HepG2 (cell line): ENCODE measurements around the gene CA4. TPM values are rescaled to one million over a fixed set of nuclear protein-coding genes. Genes with fewer than 3 reads are reported as not detected.
A peak's percentile ranks its signal among the peaks of the same experiment; 100 is the strongest.

Experiments
- ATAC-seq: fragments of 200-7000 bp; cut with Tn5 transposase; 3 replicates; pipeline ENCODE4 v1.9.1; 2020; ENCODE audit warnings: mild to moderate bottlenecking, moderate library complexity
- BruUV-seq: library from RNA; stranded (reverse); fragments of 400-500 nt; replicated peaks from 2 replicates; lab custom pipeline; 2021; lab: Mats Ljungman, UMichigan
- CTCF ChIA-PET: fragments of 300-600 bp; formaldehyde crosslinking; extraction: SDS; loops from one replicate; lab custom pipeline; 2021; ENCODE audit warnings: low total read pairs, inconsistent platforms, low intra/inter-chr PET ratio; lab: Yijun Ruan, JAX
- POLR2A ChIA-PET: fragments of 350-600 bp; sonication (Branson Sonifier 250); formaldehyde crosslinking; loops from one replicate; lab custom pipeline; 2020; ENCODE audit warnings: antibody characterized with exemption, inconsistent platforms; lab: Yijun Ruan, JAX
- DNase-seq: peaks from one replicate; pipeline ENCODE4 v3.0.0-alpha.2; 2015; ENCODE audit warnings: low spot score
- FAIRE-seq: peaks from 3 replicates; lab custom pipeline; 2011; peaks lifted over from hg19 to GRCh38; lab: Jason Lieb, UNC
- H2AFZ ChIP-seq: one replicate; pipeline ENCODE4 v1.6.1; 2011; ENCODE audit warnings: low read length, inconsistent platforms
- H3K27ac ChIP-seq: fragments of 300-600 bp; 3 replicates; pipeline ENCODE4 v1.8.0; 2011; ENCODE audit warnings: mixed run types, mild to moderate bottlenecking, mixed read lengths, low read length, inconsistent platforms; ENCODE audit not compliant: insufficient read depth; ENCODE audit errors: extremely low read length
- H3K27me3 ChIP-seq, 2 experiments: fragments of 200-600 bp in 1 of 2; 2 replicates in 1 of 2; 3 replicates in 1 of 2; pipeline versions ENCODE4 v1.6.0 to v1.8.0; 2011; ENCODE audit warnings: low read length in 2 of 2, mild to moderate bottlenecking in 2 of 2, moderate library complexity in 2 of 2, inconsistent platforms in 1 of 2; ENCODE audit not compliant: insufficient read depth in 2 of 2, control insufficient read depth in 1 of 2
- H3K36me3 ChIP-seq, 2 experiments: fragments of 200-600 bp in 1 of 2; replicated peaks in 1 of 2; 2 replicates in 1 of 2; 3 replicates in 1 of 2; pipeline versions ENCODE4 v1.5.1 to v1.8.0; 2011; ENCODE audit warnings: low read length in 2 of 2, inconsistent platforms in 1 of 2; ENCODE audit not compliant: insufficient read depth in 2 of 2, control insufficient read depth in 1 of 2
- H3K4me1 ChIP-seq: 2 replicates; pipeline ENCODE4 v1.5.1; 2012; ENCODE audit warnings: low read length, inconsistent platforms; ENCODE audit not compliant: insufficient read depth
- H3K4me2 ChIP-seq: 2 replicates; pipeline ENCODE4 v1.6.0; 2011; ENCODE audit warnings: low read depth, low read length, inconsistent platforms
- H3K4me3 ChIP-seq, 3 experiments: fragments of 200-600 bp in 1 of 3; sonication (generic), shearing (Covaris generic) in 1 of 3; replicated peaks in 1 of 3; 2 replicates each; pipeline ENCODE4 v1.5.1; 2011 to 2016; ENCODE audit warnings: low read length in 3 of 3, inconsistent platforms in 2 of 3, low read depth in 2 of 3, mild to moderate bottlenecking in 2 of 3, control low read depth in 1 of 3, mixed read lengths in 1 of 3; ENCODE audit not compliant: insufficient read depth in 1 of 3
- H3K79me2 ChIP-seq: one replicate; pipeline ENCODE4 v1.6.1; 2011; ENCODE audit warnings: low read length, inconsistent platforms; ENCODE audit not compliant: insufficient read depth
- H3K9ac ChIP-seq: 2 replicates; pipeline ENCODE4 v1.6.0; 2011; ENCODE audit warnings: mild to moderate bottlenecking, low read depth, low read length, inconsistent platforms; ENCODE audit not compliant: insufficient read depth
- H3K9me3 ChIP-seq: 2 replicates; pipeline ENCODE4 v1.5.1; 2012; ENCODE audit warnings: mild to moderate bottlenecking, low read length
- H4K20me1 ChIP-seq: 2 replicates; pipeline ENCODE4 v1.6.0; 2011; ENCODE audit warnings: inconsistent platforms, mild to moderate bottlenecking, low read length, moderate library complexity; ENCODE audit not compliant: insufficient read depth
- CEBPB ChIP-seq: IDR thresholded peaks from 2 replicates; pipeline ENCODE4 v1.6.1; 2011; ENCODE audit warnings: low read depth, low read length, improper control_type of control experiment, borderline replicate concordance
- CTCF ChIP-seq: sonication (generic); formaldehyde crosslinking; IDR thresholded peaks from 2 replicates; pipeline ENCODE4 v1.5.0; 2020; ENCODE audit warnings: mild to moderate bottlenecking, missing genetic modification reagents, moderate library complexity
- ESRRA ChIP-seq: sonication (generic); formaldehyde crosslinking; IDR thresholded peaks from 2 replicates; pipeline ENCODE4 v1.5.1; 2020; ENCODE audit warnings: mild to moderate bottlenecking, low read depth, missing genetic modification reagents
- FOSL2 ChIP-seq: sonication (generic); formaldehyde crosslinking; IDR thresholded peaks from 2 replicates; pipeline ENCODE4 v1.4.0; 2020; ENCODE audit warnings: missing genetic modification reagents
- HNF4A ChIP-seq: sonication (generic); formaldehyde crosslinking; IDR thresholded peaks from 2 replicates; pipeline ENCODE4 v1.4.0; 2020; ENCODE audit warnings: missing genetic modification reagents
- HNF4G ChIP-seq, 2 experiments: sonication (generic) in 1 of 2; formaldehyde crosslinking in 1 of 2; IDR thresholded peaks; 2 replicates each; pipeline versions ENCODE4 v1.4.0 to v1.6.1; 2011 to 2020; ENCODE audit warnings: borderline replicate concordance in 2 of 2, low read depth in 2 of 2, mild to moderate bottlenecking in 2 of 2, low read length in 1 of 2, missing genetic modification reagents in 1 of 2, moderate library complexity in 1 of 2
- NCOR1 ChIP-seq: fragments of 200-600 bp; sonication (generic); IDR thresholded peaks from 2 replicates; pipeline ENCODE4 v1.7.0; 2017; ENCODE audit warnings: antibody characterized with exemption, low read length, borderline replicate concordance
- NFATC3 ChIP-seq: sonication (generic); formaldehyde crosslinking; IDR thresholded peaks from 2 replicates; pipeline ENCODE4 v1.5.1; 2020; ENCODE audit warnings: mild to moderate bottlenecking, missing genetic modification reagents
- NFE2L1 ChIP-seq: sonication (generic); formaldehyde crosslinking; IDR thresholded peaks from 2 replicates; pipeline ENCODE4 v1.4.0; 2020; ENCODE audit warnings: missing genetic modification reagents, mild to moderate bottlenecking, borderline replicate concordance
- NR2F1 ChIP-seq, 2 experiments: fragments of 450-650 bp in 1 of 2; formaldehyde crosslinking in 1 of 2; IDR thresholded peaks; 2 replicates each; pipeline versions ENCODE4 v1.5.0 to v1.6.1; 2016 to 2020; ENCODE audit warnings: mild to moderate bottlenecking in 1 of 2, missing compliant biosample characterization in 1 of 2, missing genetic modification reagents in 1 of 2, moderate library complexity in 1 of 2
- NR2F2 ChIP-seq: IDR thresholded peaks from 2 replicates; pipeline ENCODE4 v1.6.1; 2012; ENCODE audit warnings: low read depth, inconsistent platforms, borderline replicate concordance
- NR2F6 ChIP-seq, 2 experiments: IDR thresholded peaks; 2 replicates each; pipeline ENCODE4 v1.6.1; 2016; ENCODE audit warnings: antibody characterized with exemption in 1 of 2, mild to moderate bottlenecking in 1 of 2
- RARA ChIP-seq: IDR thresholded peaks from 2 replicates; pipeline ENCODE4 v1.6.1; 2016; ENCODE audit warnings: missing genetic modification reagents, missing compliant biosample characterization
- SOX13 ChIP-seq, 3 experiments: fragments of 450-650 bp in 1 of 3; sonication (generic) in 1 of 3; formaldehyde crosslinking in 1 of 3; IDR thresholded peaks in 2 of 3; conservative IDR thresholded peaks in 1 of 3; 2 replicates each; pipeline versions ENCODE4 v1.5.0 to v1.6.1; 2016 to 2020; ENCODE audit warnings: antibody characterized with exemption in 1 of 3, mild to moderate bottlenecking in 1 of 3, missing compliant biosample characterization in 1 of 3, missing genetic modification reagents in 1 of 3, moderate library complexity in 1 of 3
- SOX6 ChIP-seq, 2 experiments: fragments of 450-650 bp in 1 of 2; sonication (generic) in 1 of 2; formaldehyde crosslinking in 1 of 2; IDR thresholded peaks; 2 replicates each; pipeline versions ENCODE4 v1.4.0 to v1.6.1; 2017 to 2020; ENCODE audit warnings: antibody characterized with exemption in 1 of 2, mild to moderate bottlenecking in 1 of 2, missing genetic modification reagents in 1 of 2
- TFAP4 ChIP-seq: sonication (generic); IDR thresholded peaks from 2 replicates; pipeline ENCODE4 v1.6.1; 2016; ENCODE audit warnings: low read depth, borderline replicate concordance
- ZMYM2 ChIP-seq: sonication (generic); formaldehyde crosslinking; IDR thresholded peaks from 2 replicates; pipeline ENCODE4 v1.8.0; 2022; ENCODE audit warnings: mild to moderate bottlenecking, missing genetic modification reagents
- ZNF367 ChIP-seq: sonication (generic); formaldehyde crosslinking; IDR thresholded peaks from 2 replicates; pipeline ENCODE4 v1.4.0; 2020; ENCODE audit warnings: missing genetic modification reagents, borderline replicate concordance
- ZNF557 ChIP-seq: sonication (generic); formaldehyde crosslinking; IDR thresholded peaks from 2 replicates; pipeline ENCODE4 v1.4.0; 2020; ENCODE audit warnings: missing genetic modification reagents
- ZNF569 ChIP-seq: sonication (generic); formaldehyde crosslinking; IDR thresholded peaks from 2 replicates; pipeline ENCODE4 v1.5.0; 2020; ENCODE audit warnings: mild to moderate bottlenecking, missing genetic modification reagents, moderate library complexity, borderline replicate concordance
- ZNF781 ChIP-seq: sonication (generic); formaldehyde crosslinking; IDR thresholded peaks from 2 replicates; pipeline ENCODE4 v1.5.1; 2020; ENCODE audit warnings: borderline replicate concordance, mild to moderate bottlenecking, missing genetic modification reagents; ENCODE audit errors: not compliant biosample characterization
- ZNF83 ChIP-seq: sonication (generic); formaldehyde crosslinking; IDR thresholded peaks from 2 replicates; pipeline ENCODE4 v1.4.0; 2020; ENCODE audit warnings: missing genetic modification reagents, mild to moderate bottlenecking, borderline replicate concordance
- WGBS: methylation state at CpG from one replicate; pipeline ENCODE4 v1.1.6; 2017; ENCODE audit warnings: low lambda C conversion rate; 5-methylcytosine and 5-hydroxymethylcytosine counted together
- in situ Hi-C: cut with HindIII; loops from 2 replicates; pipeline ENCODE4 v1.10.0; 2017; ENCODE audit warnings: low pct_unique_long_range_greater_than_20kb; ENCODE audit not compliant: extremely low pct_ligation_motif_present
- intact Hi-C: fragments of 100-400 bp; cut with micrococcal nuclease; formaldehyde crosslinking; loops from one replicate; pipeline ENCODE4 v1.10.0; 2022; ENCODE audit not compliant: unreplicated experiment
- polyA plus RNA-seq, 8 experiments: library from polyadenylated mRNA; depleted of rRNA in 3 of 8; stranded (reverse) in 7 of 8; unstranded in 1 of 8; fragments of >200 nt; fragmentation: Illumina TruSeq in 4 of 8; extraction: Trizol in 4 of 8; gene quantifications; 2 replicates each; pipeline versions ENCODE4 v1.2.1 to v1.2.3, GENCODE V29; 2011 to 2016; ENCODE audit warnings: low read depth in 4 of 8, missing spikeins in 1 of 8, mixed read lengths in 1 of 8; ENCODE audit not compliant: insufficient read depth in 1 of 8
- total RNA-seq, 5 experiments: library from RNA; depleted of rRNA; stranded (reverse); fragments of >200 nt; fragmentation: Illumina TruSeq; extraction: Trizol; gene quantifications; 2 replicates each; pipeline ENCODE4 v1.2.3, GENCODE V29; 2016; ENCODE audit warnings: low read depth in 1 of 5

The CA4 gene
- total and polyA plus RNA-seq, 2 of the 13 experiments (the other 11 are each of a cell fraction or from before 2014, with no cell fraction given): not detected

- Histone ChIP-seq H3K9ac (no peak overlapping the region), H3K27ac (no peak overlapping the region), H2AFZ (no peak overlapping the region), H3K9me3 (no peaks in the 10 kb centered on the region), H3K4me1 (peaks cover 47% of the 10 kb centered on the region), H3K36me3 (peaks cover 0 to 6% of the 10 kb centered on the region in 2 experiments; a peak in 2 of 5 replicates), H3K4me2 (no peak overlapping the region), H3K4me3 (no peak overlapping the region), H3K27me3 (no peaks in the 10 kb centered on the region), H4K20me1 (no peaks in the 10 kb centered on the region), H3K79me2 (no peaks in the 10 kb centered on the region)
- no peak for ATAC-seq
- intact Hi-C loops (loop anchor here (2.0 kb wide), 1 partner anchor 31 kb away; no protein-coding TSS in a partner anchor), in situ Hi-C loops (no loop called here)
- WGBS: 7% methylated on average over 3 of the region's 3 CpGs
- ChIA-PET CTCF (no interaction called here), POLR2A (no interaction called here)
- no peak for FAIRE-seq
- BruUV-seq: no TSS peak
- no peak for DNase-seq
- TF ChIP-seq HNF4A (CRISPR knock-in tag): peak; percentile 56; the same call in 1 of the 2 replicates
- TF ChIP-seq CEBPB: peak; percentile 20; the same call in 1 of the 2 replicates
- no peak for TF ChIP-seq ZNF367 (CRISPR knock-in tag)
- no peak for TF ChIP-seq ZNF569 (CRISPR knock-in tag)
- 0 out of 2 replicates have a peak, but pooled peaks have one; percentile 9 for TF ChIP-seq TFAP4
- peak; percentile 23; the same call in 1 of the 2 replicates for TF ChIP-seq NCOR1
- peak; percentile 29; the same call in 1 of the 2 replicates for TF ChIP-seq RARA
- TF ChIP-seq NR2F1 (CRISPR knock-in tag; IDR thresholded peaks at IDR 0.05): peak; percentile 35 to 60; a peak in 2 of 4 replicates
- no peak for TF ChIP-seq ZNF83
- TF ChIP-seq NR2F2: peak; percentile 63; the same call in 1 of the 2 replicates
- TF ChIP-seq ZNF781: no peak
- no peak for TF ChIP-seq SOX6 (IDR thresholded peaks at IDR 0.05)
- no peak for TF ChIP-seq SOX6 (CRISPR knock-in tag; IDR thresholded peaks at IDR 0.05)
- no peak for TF ChIP-seq NFE2L1 (CRISPR knock-in tag)
- TF ChIP-seq NFATC3 (CRISPR knock-in tag): no peak
- TF ChIP-seq CTCF (CRISPR knock-in tag): no peak
- TF ChIP-seq SOX13 (IDR thresholded peaks at IDR 0.05): no peak
- no peak for TF ChIP-seq SOX13 (CRISPR knock-in tag; conservative IDR thresholded peaks at IDR 0.05 in 1 of 2, IDR thresholded peaks at IDR 0.05 in 1 of 2)
- peak; percentile 66; the same call in 1 of the 2 replicates for TF ChIP-seq NR2F6 (IDR thresholded peaks at IDR 0.05)
- peak; percentile 64; the same call in 1 of the 2 replicates for TF ChIP-seq NR2F6 (CRISPR knock-in tag; IDR thresholded peaks at IDR 0.05)
- no peak for TF ChIP-seq FOSL2 (CRISPR knock-in tag)
- TF ChIP-seq ESRRA (CRISPR knock-in tag): peak; percentile 97
- TF ChIP-seq HNF4G (IDR thresholded peaks at IDR 0.05; ENCODE audit: borderline replicate concordance, low read depth, low read length): peak; percentile 49
- TF ChIP-seq HNF4G (CRISPR knock-in tag; IDR thresholded peaks at IDR 0.05; ENCODE audit: borderline replicate concordance, low read depth): no peak
- TF ChIP-seq ZNF557 (CRISPR knock-in tag): no peak
- TF ChIP-seq ZMYM2 (CRISPR knock-in tag): no peak
Observed at GRCh38 chr17:60174035-60174434, 24.3 kb downstream of the CA4 start.
